Fibroblast of skin of back (primary cell): ENCODE results near the gene FANCB. TPM values are rescaled to one million over a fixed set of nuclear protein-coding genes. Genes with fewer than 3 reads are reported as not detected.

ENCODE experiments used
- DNase-seq: peaks from one replicate; pipeline ENCODE4 v3.0.0-alpha.2; 2013
- polyA plus RNA-seq, 2 experiments: library from polyadenylated mRNA; unstranded; fragments of 120-200 nt; gene quantifications; one replicate each; pipeline ENCODE4 v1.2.1, GENCODE V29; 2013; ENCODE audit not compliant: insufficient read length in 2 of 2

FANCB gene
- polyA plus RNA-seq (2013, experiment 1 of 2; ENCODE audit: insufficient read length), result 3.8 TPM
- polyA plus RNA-seq (2013, experiment 2 of 2; ENCODE audit: insufficient read length), result 1.7 TPM

DNA sequence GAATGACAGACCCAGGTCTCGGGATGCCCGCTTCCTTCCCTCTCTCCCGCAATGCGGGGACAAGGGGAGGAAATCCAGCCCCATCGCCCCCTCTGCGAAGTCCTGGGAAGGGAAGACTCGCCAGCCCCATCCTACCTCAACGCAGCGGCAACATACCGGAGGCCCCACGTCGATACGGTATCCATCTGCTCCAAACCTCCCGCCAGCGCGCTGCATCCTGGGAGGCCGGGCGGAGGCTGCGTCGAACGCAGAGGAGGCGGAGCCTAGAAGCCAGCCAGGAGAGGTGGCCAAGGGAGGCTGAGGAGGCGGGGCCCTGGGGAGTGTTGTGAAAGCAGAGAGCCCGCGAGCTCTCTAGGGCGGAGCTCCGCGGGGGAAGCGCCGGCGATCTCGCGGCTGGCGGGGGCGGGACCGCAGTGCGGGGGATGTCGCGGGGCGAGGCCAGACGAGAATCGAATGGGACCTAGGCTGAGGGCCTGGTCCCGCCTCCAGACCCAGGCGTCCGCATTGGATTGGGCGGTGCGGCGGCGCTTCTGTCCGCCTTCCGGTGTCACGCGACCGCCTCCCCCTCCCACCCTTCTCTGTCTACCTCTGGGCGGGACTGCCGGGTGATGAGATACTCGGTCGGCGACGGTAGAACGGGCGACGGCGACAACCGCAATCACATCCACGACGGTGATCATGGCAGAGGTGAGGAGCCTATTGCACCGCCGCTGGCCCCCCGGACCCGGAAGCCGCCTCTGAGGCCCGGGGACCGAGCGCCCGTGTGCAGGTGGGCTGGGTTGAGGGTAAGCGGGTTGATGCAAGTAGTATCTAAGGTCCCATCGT, at the start of gene FANCB, which contains the start of gene MOSPD2:
TSS of gene FANCB (minus strand) at position 219 of the 825 bp plus-strand sequence. CDS start 7,559 bp downstream, outside the sequence.
TSS of gene MOSPD2 (plus strand) at position 571 of the 825 bp plus-strand sequence. CDS start at position 679, 108 bp downstream.
- DNase-seq, result peak; percentile 94

GRCh38 chrX:14922437-14922836, 49.6 kb upstream of the FANCB start:
- DNase-seq, result peak; percentile 85

GRCh38 chrX:14920196-14920595, 47.3 kb upstream of the FANCB start:
- DNase-seq, result peak; percentile 63

DNA sequence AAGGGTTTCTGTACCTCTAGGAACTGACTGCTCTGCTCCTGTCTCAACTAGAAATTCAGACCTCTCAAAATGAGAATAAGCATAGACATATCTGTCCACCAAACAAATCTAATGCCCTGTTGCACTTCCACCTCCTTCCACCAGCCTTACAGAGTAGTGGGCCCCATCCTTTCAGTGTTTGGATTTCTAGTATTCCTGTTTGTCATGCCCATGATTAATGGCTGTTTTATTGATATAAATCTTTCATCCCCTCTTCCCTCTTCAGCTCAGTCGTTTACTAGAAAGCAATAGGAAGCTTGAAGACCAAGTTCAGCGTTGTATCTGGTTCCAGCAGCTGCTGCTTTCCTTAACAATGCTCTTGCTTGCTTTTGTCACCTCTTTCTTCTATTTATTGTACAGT, 46.5 kb upstream of the FANCB start:
- DNase-seq, result no peak

GRCh38 chrX:14916017-14916674, 43.3 kb upstream of the FANCB start:
- peak; percentile 60 for DNase-seq

- DNase-seq, result no peak
Measured at GRCh38 chrX:14915596-14915995, 42.7 kb upstream of the FANCB start.

DNA sequence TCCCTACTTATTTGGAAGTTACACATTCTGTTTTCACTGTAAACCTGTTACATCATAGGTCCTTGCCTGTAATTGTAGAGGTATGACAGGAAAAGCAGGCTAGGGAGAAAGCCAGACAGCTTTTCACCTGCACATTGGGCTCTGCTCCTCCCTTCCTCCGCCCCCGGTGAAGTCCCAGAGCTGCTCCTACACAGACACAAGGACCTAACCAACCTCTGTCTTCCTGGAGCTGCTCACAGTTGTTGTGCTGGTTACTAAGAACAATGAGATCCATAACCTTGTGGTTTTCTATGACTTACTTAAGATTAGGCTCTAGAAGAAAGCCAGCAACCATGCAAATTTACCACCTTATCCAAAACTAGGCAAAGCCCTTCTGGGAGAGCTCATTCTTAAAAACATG, 40.4 kb upstream of the FANCB start:
- no peak for DNase-seq

DNA sequence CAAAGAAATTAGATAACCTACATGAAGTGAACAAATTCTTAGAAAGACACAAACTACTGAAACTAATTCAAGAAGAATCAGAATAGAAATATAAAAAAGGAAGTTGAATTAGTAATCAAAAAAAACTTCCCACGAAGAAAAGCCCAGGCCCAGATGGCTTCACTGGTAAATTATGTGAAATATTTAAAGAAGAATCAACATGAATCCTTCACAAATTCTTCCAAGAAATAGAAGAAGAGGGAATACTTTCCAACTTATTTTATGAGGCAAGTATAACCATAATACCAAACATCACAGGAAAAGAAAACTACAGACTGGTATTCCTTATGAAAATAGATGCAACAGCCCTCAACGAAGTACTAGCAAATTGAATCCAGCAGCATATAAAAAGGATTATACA, 31.0 kb upstream of the FANCB start:
- DNase-seq, result peak; percentile 79

GRCh38 chrX:14902537-14902936, 29.7 kb upstream of the FANCB start:
- no peak for DNase-seq

GRCh38 chrX:14899607-14900006, 26.7 kb upstream of the FANCB start:
- DNase-seq, result peak; percentile 71

DNA sequence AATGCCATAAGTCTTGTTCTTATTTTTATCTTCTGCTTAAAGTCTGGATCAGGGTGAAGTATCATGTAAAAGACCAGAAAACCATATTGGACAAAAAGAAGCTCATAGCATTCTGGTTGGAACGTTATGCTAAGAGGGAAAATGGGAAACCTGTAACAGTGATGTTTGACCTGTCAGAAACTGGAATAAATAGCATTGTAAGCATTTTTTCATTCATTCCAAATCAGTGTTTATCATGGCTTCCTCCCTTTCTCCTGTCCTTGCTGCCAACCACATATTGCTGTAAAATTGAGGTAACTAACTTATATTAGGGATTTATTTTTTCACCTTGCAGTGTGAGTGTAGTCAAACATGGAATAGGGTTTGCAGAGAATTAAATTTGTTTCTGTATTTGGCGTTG, 24.2 kb upstream of the FANCB start:
- DNase-seq, result no peak

DNA sequence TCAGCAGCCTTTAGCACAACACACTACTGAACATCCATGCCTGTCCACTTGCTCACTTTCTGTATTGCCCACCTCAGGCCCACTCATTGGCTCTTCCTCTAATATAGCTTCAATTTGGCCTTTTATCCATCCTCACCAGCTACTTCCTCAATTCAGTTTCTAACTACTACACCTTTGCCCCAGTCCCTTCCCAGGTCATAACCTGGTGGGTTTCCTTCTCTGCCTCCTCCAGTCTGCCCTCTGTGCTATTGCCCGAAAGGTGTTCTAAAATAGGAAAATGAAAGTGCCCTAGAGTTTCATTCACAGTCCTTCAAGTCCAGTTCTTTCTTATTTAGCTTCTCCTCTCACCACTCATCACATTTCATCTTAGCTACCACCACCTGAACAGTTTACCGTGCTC, 23.4 kb upstream of the FANCB start:
- no peak for DNase-seq

DNA sequence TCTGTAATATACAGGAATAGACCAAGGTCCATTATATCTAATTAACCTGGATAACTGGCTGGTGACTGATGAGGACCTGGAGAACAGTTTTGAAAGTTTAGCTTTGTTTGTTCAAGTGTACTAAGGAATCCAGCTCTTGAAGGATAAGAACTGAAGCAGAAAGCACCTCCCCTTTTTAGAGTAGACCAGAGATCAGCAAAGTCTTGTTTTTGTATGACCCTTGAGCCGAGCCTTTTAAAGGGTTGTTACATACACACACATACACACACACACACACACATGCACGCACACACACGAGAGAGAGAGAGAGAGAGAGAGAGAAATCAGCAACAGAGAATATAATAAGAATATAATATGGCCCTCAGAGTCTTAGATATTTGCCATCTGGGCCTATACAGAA, 13.4 kb upstream of the FANCB start:
- DNase-seq, result no peak

GRCh38 chrX:14884714-14885113, 11.8 kb upstream of the FANCB start:
- no peak for DNase-seq

DNA sequence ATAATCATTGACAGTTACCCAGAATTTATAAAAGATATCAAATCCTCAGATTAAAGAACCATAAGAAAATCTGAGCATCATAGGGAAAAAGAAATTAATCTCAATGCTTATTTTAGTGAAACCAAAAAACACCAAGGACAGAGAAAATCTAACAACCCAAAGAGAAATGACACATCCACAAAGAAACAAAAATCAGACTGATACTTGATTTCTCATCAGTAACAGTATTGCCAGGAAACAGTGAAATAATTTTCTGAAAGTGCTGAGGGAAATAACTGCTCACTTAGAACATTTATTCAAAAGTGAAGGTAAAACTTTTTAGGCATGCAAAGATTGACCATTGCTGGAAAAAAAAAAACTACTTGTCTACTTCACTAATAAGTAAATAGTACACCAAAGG, 11.0 kb upstream of the FANCB start:
- no peak for DNase-seq

- DNase-seq, result no peak
Measured at GRCh38 chrX:14875624-14876023, 2.8 kb upstream of the FANCB start.

DNA sequence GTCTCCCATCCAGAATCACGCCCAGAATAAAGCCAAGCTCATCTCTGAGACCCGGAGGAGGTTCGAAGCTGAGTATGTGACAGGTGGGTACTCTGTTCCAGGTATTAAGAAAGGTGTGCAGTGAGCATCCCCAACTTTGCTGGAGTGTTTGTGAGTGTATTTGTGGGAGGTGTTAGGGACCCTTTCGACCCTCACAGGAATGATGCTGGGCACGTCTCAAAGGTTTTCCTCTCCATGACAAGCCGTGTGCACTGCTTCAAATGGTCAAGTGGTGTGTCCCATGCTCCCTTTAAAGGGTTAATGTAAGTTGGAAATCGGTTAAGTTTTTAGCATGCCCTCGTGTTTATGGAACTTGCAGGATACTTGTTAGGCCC, 794 bp upstream of the FANCB start:
- no peak for DNase-seq

DNA sequence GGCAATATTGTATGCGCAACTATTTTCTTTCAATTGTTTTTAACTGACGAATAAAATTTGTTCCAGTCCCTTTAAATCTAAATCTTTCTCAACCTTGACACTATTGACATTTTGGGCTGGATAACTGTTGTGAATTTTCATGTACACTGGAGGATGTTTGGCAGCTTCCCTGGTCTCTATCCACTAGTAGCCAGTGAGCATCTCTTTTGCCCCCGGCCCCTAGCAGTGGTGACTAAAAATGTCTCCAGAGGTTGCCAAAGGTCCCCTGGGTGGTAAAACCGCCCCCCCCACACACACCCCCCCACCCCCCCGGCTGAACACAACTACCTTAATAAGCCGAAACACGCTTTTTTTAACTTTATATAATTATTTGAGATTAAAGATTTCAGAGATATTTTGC, 514 bp downstream of the FANCB start:
- no peak for DNase-seq

DNA sequence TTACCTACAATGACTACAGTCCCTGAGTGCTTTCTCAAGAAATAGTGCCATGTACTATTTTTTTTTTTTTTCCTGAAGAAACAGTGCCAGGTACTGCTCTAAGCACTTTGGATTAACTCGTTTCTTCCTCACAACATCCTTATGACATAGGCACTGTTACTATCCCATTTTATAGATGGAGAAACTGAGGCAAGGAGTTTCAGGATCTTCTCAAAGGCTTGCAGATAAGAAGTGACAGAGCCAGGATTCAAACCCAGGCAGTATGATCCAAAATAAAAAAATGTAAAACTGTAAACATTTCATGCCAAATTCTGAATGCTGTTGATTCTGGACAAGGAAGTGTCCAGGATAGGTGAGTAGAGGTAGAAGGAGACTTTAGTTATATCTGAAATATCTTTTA, 1.1 kb downstream of the FANCB start:
- DNase-seq, result no peak

GRCh38 chrX:14865201-14865600, 7.7 kb downstream of the FANCB start:
- DNase-seq, result peak; percentile 66

DNA sequence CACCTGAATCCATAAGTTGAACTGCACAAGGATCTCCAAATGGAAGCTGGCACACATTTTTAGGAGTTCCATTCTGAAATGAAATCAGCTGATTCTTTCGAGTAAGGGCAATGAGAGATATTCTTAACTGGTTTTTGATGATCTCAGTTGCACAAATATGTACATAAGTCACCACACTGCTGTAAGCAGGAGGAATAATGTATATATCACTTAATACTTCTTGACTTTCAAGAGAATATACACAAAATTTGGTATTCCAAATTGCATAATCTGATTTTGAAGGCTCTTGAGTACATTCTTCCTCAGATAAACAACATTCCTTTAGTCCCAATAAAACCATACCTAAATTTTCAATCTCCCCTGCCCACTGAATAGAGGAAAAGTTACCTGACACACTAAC, 8.2 kb downstream of the FANCB start:
- DNase-seq, result peak; percentile 67

GRCh38 chrX:14851526-14851925, 21.3 kb downstream of the FANCB start:
- no peak for DNase-seq

DNA sequence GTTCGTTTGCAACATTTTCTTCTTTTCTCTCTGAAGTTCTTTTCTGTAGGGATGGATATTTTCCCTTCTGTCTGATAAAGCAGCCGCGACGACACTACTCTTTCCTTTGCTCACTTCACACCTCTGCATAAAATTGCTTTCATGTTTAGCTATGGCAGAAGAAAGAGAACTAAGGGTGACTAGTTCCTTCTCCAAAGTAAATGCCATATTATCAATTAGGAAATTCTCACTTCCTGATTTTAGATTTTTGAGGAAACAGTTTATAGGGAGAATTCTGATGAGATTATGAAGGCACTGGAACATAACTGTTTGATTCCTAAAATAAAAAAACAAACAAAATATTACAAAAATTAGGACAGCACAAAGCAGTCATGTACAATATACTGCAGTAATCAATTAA, 29.2 kb downstream of the FANCB start:
- DNase-seq, result no peak

DNA sequence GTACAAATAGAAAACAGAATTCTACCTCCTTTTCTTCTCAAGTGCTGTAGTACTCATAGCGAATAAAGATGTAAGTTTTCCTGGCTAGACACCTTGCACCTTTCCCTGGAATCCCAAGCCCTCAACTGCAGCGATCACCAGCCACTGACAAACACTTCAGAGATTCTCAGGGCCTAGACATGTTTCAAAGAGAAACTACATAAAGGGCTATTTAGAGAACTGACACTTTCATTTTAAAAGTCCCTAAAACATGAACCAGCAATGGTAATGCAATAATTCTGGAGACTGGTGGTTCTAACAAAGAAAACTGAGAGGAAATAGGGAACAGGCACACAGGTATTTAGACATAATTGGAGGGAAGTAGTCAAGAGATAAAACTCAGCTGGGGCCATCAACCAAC, 35.7 kb downstream of the FANCB start:
- no peak for DNase-seq
